HG02938 (cell line): Measurements from ENCODE around the gene SLC30A4.

ENCODE experiments used
- ATAC-seq: cut with Tn5 transposase; IDR thresholded peaks from one replicate; pipeline ENCODE4 v1.9.1; 2021; ENCODE audit warnings: mild to moderate bottlenecking, moderate library complexity; ENCODE audit not compliant: unreplicated experiment

Gene SLC30A4

GRCh38 chr15:45454814-45455213, 67.7 kb downstream of the SLC30A4 start:
- ATAC-seq: no peak

DNA sequence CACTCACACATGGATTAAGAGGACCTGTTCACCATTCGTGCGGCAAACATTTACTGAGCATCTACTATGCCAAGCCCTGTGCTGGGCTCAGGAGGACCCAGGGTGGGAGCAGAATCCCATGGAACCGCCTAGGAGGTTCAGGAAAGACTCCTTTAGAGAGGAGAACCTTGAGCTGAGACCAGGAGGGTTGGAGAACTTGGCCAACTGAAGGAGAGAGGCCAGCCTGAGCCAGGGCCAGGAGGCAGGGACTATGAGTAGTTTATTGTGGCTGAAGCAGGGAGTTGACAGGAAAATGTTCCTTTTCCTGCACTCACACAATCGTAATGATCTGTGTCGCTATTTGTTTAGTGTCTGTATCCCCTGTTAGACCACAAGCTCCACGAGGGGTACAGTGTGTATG, 71.3 kb downstream of the SLC30A4 start:
- ATAC-seq: no peak

GRCh38 chr15:45449916-45450867, 72.4 kb downstream of the SLC30A4 start:
- no peak for ATAC-seq

DNA sequence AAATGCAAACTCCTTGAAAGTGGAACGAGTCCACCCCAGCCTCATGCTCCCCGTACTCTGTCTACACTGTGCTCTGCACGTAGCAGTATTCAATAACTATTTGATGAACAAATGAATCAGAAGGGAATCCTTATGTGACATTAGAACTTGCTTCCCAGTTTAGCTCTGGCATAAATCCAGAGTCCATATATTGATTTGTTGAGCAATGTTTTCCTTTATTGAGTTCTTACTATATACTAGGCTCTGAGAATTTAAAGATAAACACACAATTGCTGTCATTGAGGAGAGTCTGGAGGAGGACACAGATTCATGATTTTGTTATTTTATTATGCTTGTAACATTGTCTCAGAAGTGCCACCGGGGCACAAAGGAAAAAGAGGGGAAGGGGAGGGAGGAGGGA, 73.2 kb downstream of the SLC30A4 start:
- ATAC-seq: no peak

DNA sequence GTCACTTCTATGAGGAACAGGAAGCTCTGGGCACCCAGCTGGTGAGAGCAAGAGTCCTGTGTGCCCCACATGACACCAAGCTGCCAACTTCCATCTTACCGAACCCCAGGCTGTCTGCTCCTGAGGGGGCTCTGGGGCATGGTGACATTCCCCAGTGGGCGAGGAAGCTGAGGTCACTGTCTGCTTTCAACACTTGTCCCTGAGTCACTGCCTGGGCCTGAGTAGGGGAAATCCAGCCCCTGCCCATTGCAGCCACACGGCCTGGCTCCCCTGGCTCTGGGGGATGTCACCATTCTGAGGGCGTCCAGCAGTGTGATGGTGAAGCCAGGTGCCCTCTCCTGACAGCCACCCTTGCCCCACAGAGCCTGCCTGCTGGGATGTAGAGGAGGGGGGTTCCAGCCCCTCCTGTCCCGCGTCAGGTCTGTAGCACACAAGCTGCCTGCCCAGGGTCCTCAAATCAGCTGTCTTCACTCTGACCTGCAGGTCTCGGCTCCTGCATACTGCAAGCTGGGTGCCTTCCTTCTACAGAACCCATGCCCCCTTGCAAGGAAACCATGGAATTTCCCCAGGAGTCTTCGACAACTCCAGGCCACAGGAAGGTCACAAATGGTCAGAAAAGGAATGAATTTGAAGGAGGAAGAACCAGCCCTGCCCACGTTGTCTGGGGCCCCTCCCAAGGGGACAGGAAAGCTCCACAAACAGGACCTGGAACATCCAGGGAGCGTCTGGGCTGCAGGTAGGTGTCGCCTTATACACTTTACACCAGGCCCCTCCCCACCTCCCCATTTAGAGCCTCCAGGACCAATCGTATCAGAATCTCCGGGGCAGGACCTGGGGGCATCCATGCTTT, 74.3 kb downstream of the SLC30A4 start:
- ATAC-seq: no peak

DNA sequence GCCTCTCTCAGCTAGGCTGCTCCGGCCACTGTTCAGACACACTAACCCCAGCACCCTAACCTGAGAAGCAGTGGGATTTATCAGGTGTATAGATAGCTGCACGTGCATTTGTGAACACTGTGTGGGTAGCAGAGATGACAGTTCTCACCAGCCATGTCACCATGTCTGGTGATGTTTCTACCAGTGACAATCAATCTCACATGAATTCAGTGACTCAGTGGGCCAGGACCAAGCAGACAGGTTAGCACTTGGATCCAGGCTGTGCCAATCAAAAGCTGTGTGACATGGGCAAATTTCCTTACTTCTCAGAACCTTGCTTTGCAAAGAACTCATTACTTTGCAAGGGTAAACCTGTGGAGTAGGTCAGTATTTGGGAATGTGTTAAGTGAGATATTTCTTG, 78.9 kb downstream of the SLC30A4 start:
- ATAC-seq: no peak

DNA sequence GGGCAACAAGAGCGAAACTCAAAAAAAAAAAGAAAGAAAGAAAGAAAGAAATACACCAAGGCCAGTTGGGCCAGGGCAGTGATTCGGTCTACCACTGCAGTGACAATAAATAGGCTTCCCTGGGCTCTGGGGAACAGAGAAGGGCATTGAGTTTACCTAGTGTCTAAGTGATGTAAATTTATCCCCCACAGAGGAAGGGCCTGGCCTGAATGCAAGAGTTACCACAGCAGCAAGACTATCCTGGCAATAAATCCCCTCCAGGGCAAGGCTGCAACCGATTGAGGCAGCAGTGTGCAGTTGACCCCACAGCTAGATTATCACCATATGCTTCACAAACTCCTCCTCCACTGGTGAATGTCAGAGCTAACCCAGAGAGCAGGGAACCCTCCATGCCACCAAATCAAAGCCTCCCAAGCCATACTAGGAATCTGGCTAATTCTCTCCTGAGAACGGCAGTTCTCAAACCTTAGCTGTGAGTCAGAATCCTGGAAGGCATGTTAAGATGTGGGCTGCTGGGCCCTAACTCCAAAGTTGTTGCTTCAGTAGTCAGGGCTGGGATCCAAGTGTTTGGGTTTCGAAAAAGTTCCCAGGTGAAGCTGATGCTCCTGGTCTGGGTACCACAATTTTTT, 79.9 kb downstream of the SLC30A4 start:
- no peak for ATAC-seq

DNA sequence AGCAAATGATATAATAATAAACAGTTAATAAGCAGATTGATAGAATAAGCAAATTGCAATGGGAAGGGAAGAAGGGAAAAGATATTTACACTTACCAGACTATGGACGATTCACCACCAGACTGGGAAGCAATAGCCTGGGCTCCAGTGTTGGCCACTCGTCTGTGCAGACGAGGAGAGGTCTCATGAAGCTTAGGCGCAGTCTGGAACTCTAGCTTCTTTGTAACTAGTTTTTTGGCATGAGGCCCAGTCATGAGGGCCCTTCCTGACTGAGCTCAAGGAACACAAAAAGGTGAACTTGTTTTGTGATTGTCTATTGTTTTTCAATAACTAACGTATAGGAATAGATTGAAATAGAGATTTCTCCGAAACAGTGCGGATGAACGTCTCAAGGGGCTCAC, 80.9 kb downstream of the SLC30A4 start:
- ATAC-seq: no peak

DNA sequence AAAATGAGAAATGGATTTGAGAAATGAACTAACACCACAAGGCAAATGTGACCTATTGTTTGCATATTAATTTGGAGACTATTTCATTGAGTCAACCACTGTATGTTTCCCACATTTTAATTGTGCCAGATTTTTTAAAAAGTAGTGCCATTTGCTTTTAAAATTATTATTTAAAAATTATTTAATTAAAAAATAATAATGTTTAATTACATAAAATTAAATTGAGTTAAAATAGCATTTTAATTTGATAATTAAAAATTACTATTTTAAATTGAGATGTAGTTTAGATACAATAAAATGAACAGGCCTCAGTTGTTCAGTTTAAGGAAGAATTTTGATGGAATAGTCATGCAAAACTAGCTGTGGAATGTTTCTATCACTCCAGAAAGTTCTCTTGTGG, 81.5 kb downstream of the SLC30A4 start:
- ATAC-seq: no peak

- ATAC-seq: no peak
These were observed 82.9 kb downstream of the SLC30A4 start for GRCh38 chr15:45439521-45440260.

GRCh38 chr15:45435124-45435903, 87.2 kb downstream of the SLC30A4 start:
- ATAC-seq: no peak

DNA sequence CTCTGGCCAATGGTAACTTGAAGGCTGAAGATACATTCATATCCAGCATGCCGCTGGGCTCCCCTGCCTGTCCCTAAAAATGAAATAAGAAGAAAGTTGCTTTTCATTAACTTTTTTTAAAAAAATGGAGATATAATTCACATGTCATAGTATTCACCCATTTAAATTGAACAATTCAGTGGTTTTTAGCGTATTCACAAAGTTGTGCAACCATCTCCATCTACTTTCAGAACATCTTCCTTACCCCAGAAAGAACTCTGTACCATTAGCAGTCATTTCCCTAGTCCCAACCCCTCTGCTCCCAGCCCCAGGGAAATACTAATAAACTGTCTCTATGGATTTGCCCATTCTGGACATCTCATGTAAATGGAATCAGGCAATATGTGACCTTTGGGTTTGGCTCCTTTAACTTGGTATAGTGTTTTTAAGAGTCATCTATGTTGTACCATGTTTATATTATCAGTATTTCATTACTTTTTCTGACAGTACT, 88.4 kb downstream of the SLC30A4 start:
- no peak for ATAC-seq

GRCh38 chr15:45431511-45431910, 91.0 kb downstream of the SLC30A4 start:
- no peak for ATAC-seq

- no peak for ATAC-seq
These were observed 92.4 kb downstream of the SLC30A4 start for GRCh38 chr15:45429941-45430792.
